HEK293T (cell line): ENCODE results near the gene SKAP1.

Source experiments
- CTCF ChIA-PET: fragments of 350-600 bp; formaldehyde crosslinking; extraction: SDS; loops from one replicate; lab custom pipeline; 2021; ENCODE audit warnings: antibody characterized with exemption, inconsistent platforms; lab: Yijun Ruan, JAX
- POLR2A ChIA-PET: fragments of 350-600 bp; formaldehyde crosslinking; extraction: SDS; loops from one replicate; lab custom pipeline; 2020; ENCODE audit warnings: antibody characterized with exemption, inconsistent platforms; lab: Yijun Ruan, JAX
- DNase-seq: peaks from one replicate; pipeline ENCODE4 v3.0.0; 2012; ENCODE audit warnings: mixed read lengths; ENCODE audit errors: extremely low spot score
- ARNT ChIP-seq: fragments of 450-650 bp; IDR thresholded peaks from 2 replicates; pipeline ENCODE4 v1.6.1; 2017; ENCODE audit warnings: mild to moderate bottlenecking
- BHLHE40 ChIP-seq: fragments of 450-650 bp; IDR thresholded peaks from 2 replicates; pipeline ENCODE4 v1.6.1; 2016; ENCODE audit warnings: mild to moderate bottlenecking, moderate library complexity, borderline replicate concordance
- CTBP1 ChIP-seq: fragments of 450-650 bp; IDR thresholded peaks from 2 replicates; pipeline ENCODE4 v1.6.1; 2016; ENCODE audit warnings: borderline replicate concordance
- ELF4 ChIP-seq: fragments of 450-650 bp; IDR thresholded peaks from 2 replicates; pipeline ENCODE4 v1.6.1; 2017; ENCODE audit warnings: antibody characterized with exemption
- FOXA1 ChIP-seq: fragments of 450-650 bp; IDR thresholded peaks from 2 replicates; pipeline ENCODE4 v1.6.1; 2016; ENCODE audit warnings: mild to moderate bottlenecking
- FOXK2 ChIP-seq: fragments of 450-650 bp; IDR thresholded peaks from 2 replicates; pipeline ENCODE4 v1.6.1; 2016; ENCODE audit warnings: mild to moderate bottlenecking
- FOXM1 ChIP-seq: fragments of 450-650 bp; IDR thresholded peaks from 2 replicates; pipeline ENCODE4 v1.6.1; 2017; ENCODE audit warnings: mild to moderate bottlenecking, borderline replicate concordance
- HDGF ChIP-seq: fragments of 450-650 bp; IDR thresholded peaks from 2 replicates; pipeline ENCODE4 v1.6.1; 2017; ENCODE audit warnings: antibody characterized with exemption, borderline replicate concordance
- L3MBTL2 ChIP-seq: fragments of 450-650 bp; conservative IDR thresholded peaks from 2 replicates; pipeline ENCODE4 v1.6.1; 2016; ENCODE audit warnings: mild to moderate bottlenecking
- LEF1 ChIP-seq: fragments of 450-650 bp; IDR thresholded peaks from 2 replicates; pipeline ENCODE4 v1.6.1; 2017; ENCODE audit warnings: mild to moderate bottlenecking, borderline replicate concordance
- NFRKB ChIP-seq: fragments of 450-650 bp; IDR thresholded peaks from 2 replicates; pipeline ENCODE4 v1.6.1; 2016; ENCODE audit warnings: mild to moderate bottlenecking, moderate library complexity
- SP1 ChIP-seq: fragments of 450-650 bp; IDR thresholded peaks from 2 replicates; pipeline ENCODE4 v1.6.1; 2017
- SUZ12 ChIP-seq: fragments of 450-650 bp; IDR thresholded peaks from 2 replicates; pipeline ENCODE4 v1.6.1; 2016; ENCODE audit warnings: mild to moderate bottlenecking
- TARDBP ChIP-seq: fragments of 450-650 bp; IDR thresholded peaks from 2 replicates; pipeline ENCODE4 v1.6.1; 2016
- ZNF384 ChIP-seq: fragments of 450-650 bp; IDR thresholded peaks from 2 replicates; pipeline ENCODE4 v1.6.1; 2016
- TF ChIP-seq, protein P1 (sequence below): fragments of 450-650 bp; IDR thresholded peaks from 2 replicates; pipeline ENCODE4 v1.6.1; 2016

SKAP1 gene

DNA sequence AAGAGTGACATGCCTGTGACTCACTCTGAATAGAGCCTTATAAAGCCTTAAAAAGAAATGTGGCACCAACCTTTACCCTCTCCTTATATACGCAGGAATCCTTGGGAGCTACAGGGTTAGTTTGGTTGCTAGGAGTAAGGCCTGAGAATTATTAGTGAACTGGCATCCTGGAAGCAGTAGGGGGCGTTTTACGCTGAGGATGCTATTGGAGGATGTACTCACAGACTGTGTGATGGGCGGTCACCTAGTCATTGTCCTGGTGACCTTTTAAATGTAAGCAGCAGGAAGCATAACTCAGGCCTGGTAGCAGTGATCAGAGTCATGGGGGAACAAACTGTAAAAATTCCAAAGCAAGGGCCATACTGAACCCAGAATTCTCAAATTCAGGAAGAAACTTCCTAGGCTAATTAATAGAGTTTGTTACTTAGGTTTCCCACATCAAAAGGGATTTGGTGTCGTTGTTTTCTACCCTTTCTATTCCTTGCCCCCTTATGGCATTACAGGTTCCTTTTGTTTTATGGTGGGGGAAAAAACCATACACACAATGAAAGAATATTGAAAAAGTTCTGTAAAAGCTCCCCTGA is 168.6 kb downstream of the SKAP1 start:
- ChIA-PET CTCF (interaction anchor here (0.6 to 3.2 kb wide), 15 partner anchors 9 to 328 kb away, joined by 3 to 17 read pairs (median 4); no protein-coding TSS in a partner anchor), POLR2A (no interaction called here)
- TF ChIP-seq L3MBTL2 (no peak), BHLHE40 (no peak), CTBP1 (peak; percentile 45; the same call in 1 of the 2 replicates)
- TF ChIP-seq, protein P1, sequence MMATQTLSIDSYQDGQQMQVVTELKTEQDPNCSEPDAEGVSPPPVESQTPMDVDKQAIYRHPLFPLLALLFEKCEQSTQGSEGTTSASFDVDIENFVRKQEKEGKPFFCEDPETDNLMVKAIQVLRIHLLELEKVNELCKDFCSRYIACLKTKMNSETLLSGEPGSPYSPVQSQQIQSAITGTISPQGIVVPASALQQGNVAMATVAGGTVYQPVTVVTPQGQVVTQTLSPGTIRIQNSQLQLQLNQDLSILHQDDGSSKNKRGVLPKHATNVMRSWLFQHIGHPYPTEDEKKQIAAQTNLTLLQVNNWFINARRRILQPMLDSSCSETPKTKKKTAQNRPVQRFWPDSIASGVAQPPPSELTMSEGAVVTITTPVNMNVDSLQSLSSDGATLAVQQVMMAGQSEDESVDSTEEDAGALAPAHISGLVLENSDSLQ: peak; percentile 34; the same call in 1 of the 2 replicates
- peak; percentile 68 for DNase-seq

DNA sequence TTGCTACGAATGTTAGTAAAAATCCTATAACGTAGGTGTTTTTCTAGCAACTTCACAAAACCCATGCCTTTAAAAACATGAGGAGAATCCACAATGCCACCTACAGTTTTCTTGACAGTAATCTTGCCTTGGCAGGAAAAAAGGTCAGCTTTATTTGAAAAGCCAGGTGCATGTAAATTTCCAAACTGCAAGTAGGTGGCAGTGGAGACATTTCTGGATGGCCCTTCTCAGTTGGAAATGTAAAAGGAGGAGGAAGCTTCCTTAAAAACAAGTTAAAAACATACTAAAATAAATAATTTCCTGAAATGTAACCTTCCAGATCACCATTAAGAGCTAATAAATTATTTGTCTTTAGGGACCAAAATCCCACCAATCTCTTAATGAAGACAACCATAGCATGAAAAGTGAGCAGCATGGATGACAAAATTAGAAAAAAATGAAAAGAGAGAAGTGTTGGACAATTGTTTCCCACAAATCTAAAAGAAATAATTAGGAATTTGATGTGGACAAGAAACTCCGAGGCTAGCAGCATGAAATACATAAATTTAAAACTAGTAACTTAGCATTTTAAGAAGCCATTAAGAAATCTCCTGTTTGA is 170.2 kb downstream of the SKAP1 start:
- TF ChIP-seq, protein P1: no peak
- TF ChIP-seq ELF4 (no peak), NFRKB (no peak)
- ChIA-PET CTCF (interaction anchor here (0.6 to 3.2 kb wide), 17 partner anchors 9 to 557 kb away, joined by 3 to 17 read pairs (median 4); partner anchors contain the start of gene TTLL6), POLR2A (interaction anchor here (0.7 kb wide), 1 partner anchor 356 kb away, joined by 3 read pairs; the partner anchor contains the start of gene HOXB8)
- no peak for DNase-seq

DNA sequence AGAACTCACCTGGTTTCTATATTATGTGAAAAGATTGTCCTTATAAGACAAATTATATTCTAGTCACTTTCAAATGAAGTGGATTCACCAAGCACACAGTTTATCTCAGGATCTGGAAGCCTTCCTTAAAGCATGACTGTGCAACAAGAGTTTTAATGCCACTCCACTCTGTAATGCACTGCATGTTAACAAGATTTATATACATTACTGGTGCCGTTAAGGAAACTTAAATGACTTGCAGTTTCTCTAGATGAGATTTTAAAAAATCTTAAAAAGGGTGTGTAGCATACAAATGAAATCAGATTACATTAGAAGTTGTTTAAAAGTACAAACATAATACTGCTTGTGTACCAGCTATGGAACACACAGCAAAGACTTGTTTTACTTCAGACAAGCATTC is 171.7 kb downstream of the SKAP1 start:
- POLR2A ChIA-PET: no interaction called here
- TF ChIP-seq L3MBTL2 (no peak), FOXK2 (no peak)
- TF ChIP-seq, protein P1: peak; percentile 77
- DNase-seq: no peak
- CTCF ChIA-PET: interaction anchor here (0.6 to 3.2 kb wide), 3 partner anchors 28 to 1001 kb away, joined by 5 to 17 read pairs (median 5); no protein-coding TSS in a partner anchor

DNA sequence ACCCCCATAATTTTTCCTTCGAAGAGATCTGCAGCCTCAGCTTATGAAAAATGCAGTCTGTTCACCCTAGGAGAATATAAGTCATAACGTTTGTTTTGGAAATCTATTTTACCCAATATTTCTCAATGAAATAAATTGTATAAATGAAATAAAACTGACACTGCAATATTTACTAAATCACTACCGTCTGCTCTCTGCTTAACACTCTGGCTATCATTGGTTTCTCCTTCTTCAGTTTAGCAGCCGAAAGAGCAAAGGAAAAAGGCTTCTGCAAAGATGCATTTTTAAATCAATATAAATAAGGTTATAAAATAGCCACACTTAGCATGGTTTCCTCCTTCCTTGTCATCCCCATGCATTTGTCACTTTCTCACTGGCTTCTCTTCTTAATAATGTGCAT is 174.3 kb downstream of the SKAP1 start:
- ChIA-PET CTCF (interaction anchor here (1.2 kb wide), 1 partner anchor 27 kb away, joined by 3 read pairs; no protein-coding TSS in a partner anchor), POLR2A (no interaction called here)
- no peak for DNase-seq
- TF ChIP-seq ELF4: no peak
- TF ChIP-seq ARNT: no peak
- no peak for TF ChIP-seq SP1
- no peak for TF ChIP-seq ZNF384
- no peak for TF ChIP-seq HDGF
- TF ChIP-seq LEF1: no peak

DNA sequence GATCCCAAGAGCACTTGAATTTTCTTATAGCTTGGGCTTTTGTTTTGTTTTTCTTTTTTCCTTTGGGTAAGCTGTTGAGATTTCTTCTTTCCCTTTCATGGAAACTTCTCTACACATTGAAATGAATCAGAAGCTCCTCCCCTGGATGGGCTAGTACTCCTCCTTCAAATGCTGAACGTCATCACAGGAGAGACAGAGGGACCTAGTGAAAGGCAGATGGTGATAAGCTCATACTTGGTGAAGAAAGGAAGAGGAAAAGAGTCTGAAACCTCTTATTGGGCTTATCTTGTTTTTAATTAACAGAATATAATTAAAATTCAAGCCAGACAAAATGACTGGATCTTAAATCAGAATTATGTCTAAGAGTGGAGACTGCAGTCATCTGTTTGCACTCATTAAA is 175.1 kb downstream of the SKAP1 start:
- TF ChIP-seq SUZ12 (no peak), ELF4 (no peak), TARDBP (no peak), LEF1 (no peak), FOXA1 (no peak), NFRKB (no peak), ZNF384 (no peak), FOXM1 (no peak), BHLHE40 (no peak), FOXK2 (no peak), L3MBTL2 (no peak), CTBP1 (no peak), ARNT (no peak), SP1 (no peak), HDGF (no peak)
- TF ChIP-seq, protein P1: no peak
- no peak for DNase-seq
- ChIA-PET CTCF (interaction anchor here (0.6 to 1.6 kb wide), 6 partner anchors 8 to 835 kb away, joined by 3 to 9 read pairs (median 4); no protein-coding TSS in a partner anchor), POLR2A (interaction anchor here (0.8 to 1.5 kb wide), 3 partner anchors 11 to 335 kb away, joined by 3 to 4 read pairs (median 3); no protein-coding TSS in a partner anchor)

DNA sequence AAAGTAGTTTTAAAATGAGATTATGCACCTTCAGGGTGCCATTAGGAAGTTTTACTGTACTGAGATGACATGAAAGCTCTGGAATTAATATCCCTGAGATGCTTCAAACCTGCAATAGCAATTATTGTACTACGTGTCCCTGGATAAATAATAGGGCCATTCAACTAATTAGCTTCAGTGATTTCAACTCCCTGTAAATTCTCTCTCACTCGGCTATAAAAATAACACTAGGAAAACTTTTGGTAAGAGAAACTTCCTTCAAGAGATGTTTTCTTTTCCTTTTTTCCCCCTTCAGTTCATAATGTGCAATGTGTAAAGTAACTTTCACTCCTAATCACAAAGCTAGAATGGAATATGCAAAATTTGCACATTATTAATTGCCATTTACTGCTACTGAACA is 176.0 kb downstream of the SKAP1 start:
- no peak for TF ChIP-seq ZNF384
- TF ChIP-seq L3MBTL2: no peak
- TF ChIP-seq, protein P1: 0 out of 2 replicates have a peak, but pooled peaks have one; percentile 3
- no peak for TF ChIP-seq LEF1
- CTCF ChIA-PET: interaction anchor here (0.6 to 1.6 kb wide), 4 partner anchors 9 to 67 kb away, joined by 4 to 9 read pairs (median 4); no protein-coding TSS in a partner anchor
- POLR2A ChIA-PET: interaction anchor here (1.5 kb wide), 1 partner anchor 336 kb away, joined by 3 read pairs; no protein-coding TSS in a partner anchor
- DNase-seq: no peak
